ENCODE results near the gene TTC33.
"Not testable (repeated sequence)": the region's sequence is repeated elsewhere in the genome, so short reads cannot be mapped to it uniquely, and the experiment has no call there.

TTC33 gene

DNA sequence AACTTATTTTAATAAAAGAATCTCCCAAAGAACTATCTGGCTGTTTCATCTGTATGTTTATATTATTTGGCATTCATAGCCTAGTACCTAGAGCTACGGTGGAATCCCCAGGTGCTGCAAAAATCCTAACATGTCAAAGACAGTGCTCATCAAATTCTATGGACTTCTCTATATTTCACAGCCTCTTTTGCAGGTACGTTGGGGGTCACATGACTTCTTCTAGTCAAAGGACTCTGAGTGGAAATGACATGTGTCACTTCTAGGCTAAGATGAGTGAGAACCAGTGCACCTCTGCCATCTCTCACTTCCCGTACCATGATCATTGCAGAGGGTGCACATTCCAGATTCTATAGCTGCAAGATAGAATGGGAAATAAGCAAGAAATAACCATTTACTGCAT lies 148.6 kb downstream of the TTC33 start:
- no peak for DNase-seq (ENCODE audit: low read depth)

DNA sequence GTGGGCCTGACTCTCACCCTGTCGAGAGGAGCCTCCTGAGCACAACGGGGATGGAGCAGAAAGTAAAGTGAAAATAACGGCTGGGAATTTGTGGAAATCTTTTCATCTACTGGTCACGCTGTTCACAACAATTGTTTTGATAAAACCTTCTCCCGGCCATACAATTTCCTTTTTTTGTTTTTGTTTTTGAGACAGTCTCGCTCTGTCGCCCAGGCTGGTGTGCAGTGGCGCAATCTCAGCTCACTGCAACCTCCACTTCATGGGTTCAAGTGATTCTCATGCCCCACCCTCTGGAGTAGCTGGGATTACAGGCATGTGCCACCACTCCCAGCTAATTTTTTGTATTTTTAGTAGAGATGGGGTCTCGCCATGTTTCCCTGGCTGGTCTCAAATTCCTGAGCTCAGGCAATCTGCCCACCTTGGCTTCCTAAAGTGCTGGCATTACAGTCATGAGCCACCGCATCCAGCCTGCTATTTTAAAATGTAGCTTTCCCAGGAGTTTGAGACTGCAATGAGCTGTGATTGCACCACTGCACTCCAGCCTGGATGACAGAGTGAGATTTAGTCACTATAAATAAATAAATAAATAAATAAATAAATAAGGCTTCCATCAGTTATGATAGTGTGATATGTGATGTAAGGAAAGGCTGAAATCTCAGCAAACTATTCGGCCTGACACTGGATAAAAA lies 149.5 kb downstream of the TTC33 start:
- no peak for DNase-seq (ENCODE audit: low read depth)

DNA sequence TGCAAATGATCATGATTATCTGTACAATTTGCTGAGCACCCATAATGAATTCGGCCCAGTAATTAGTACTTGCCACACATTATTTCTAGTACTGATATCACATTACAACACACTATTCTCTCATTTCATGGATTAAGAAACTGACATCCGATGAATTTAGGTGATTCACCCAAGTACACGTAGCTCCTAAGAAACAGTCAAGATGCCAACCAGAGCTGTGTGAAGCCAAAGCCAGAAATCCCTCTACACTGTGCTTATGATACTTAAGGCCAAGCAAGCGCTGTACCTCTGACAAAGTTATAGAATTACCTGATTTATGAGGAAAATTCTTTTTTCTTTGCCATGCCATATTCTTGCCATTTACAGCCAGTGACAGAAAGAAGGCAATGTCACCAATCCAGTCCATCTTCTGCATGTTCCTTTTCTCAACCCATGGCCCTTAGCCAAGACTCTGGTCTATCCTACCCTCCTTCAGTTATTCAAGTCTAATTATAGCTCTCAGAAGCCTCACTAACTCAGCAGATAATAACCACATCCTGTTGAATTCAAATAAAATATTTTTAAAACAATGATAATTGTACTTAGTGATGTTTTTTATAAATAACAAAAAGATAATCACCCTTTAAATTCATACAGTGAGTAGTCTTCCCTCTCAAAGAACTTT lies 150.3 kb downstream of the TTC33 start:
- DNase-seq (ENCODE audit: low read depth) = no peak

DNA sequence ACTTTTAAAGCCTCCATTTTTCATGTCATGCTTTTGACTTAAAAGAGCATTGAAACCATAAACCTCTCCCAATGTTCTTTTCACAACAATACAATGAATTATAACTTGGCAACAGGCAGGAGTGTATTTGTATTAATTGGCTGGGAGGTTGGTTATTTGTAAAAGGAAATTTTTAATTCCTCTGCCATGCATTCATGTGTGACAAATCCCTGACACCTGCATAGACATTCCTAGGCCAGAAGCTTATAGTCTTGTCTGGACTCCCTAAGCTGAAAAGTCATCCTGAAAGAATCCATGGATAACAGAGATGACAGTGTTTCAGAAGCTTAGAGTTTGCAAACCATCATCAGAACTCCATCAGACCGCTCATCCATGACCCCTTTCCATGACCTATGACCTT lies 152.4 kb downstream of the TTC33 start:
- no peak for DNase-seq (ENCODE audit: low read depth)

DNA sequence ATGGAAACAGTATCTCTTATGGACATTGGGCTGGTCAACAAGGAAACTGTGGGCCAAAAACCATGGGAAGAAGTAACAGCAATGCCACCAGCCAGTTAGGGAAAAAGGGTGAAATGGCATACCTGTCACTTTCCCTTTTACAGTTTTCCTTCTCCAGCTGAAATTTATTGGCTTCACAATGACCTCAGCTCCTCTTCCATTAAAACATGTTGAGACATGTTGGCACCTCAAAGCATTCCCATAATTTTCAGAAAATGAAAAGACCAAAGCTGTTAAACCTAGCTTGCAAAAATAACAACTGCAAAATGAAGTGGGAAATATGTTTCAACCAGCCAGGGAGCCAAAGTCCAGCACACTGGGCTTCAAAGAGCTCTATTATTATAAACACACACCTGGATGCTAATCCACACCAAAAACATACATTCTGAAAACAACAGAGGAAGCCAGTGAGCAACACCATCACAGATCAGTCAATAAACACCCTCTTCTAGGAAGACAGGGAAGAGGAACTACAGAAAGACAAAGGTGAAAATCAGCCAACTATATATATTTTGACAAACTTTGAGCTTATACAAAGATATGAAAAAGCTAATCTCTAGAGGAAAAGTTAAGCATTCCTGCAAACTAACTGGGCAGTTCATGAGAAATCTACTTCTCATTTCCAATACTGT lies 154.4 kb downstream of the TTC33 start:
- no peak for DNase-seq (ENCODE audit: low read depth)

DNA sequence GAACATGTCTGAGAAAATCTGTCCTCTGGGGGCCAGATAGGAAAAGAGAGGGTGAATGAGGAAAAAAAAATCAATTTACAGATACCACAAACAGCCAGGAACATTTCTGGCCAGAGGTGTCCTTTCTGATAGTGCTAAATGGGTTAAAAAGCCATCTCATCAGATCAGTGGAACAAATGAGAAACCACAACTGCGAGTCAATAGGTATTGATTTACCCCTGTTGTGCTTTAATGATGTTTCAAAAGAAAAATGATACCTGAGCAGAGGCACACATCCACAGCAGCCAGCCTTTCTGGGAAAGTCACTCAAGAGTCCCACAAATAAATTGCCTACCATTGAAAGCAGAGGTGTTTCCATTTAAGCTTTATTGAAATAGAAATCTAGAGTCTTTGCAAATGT lies 155.4 kb downstream of the TTC33 start:
- no peak for DNase-seq (ENCODE audit: low read depth)

DNA sequence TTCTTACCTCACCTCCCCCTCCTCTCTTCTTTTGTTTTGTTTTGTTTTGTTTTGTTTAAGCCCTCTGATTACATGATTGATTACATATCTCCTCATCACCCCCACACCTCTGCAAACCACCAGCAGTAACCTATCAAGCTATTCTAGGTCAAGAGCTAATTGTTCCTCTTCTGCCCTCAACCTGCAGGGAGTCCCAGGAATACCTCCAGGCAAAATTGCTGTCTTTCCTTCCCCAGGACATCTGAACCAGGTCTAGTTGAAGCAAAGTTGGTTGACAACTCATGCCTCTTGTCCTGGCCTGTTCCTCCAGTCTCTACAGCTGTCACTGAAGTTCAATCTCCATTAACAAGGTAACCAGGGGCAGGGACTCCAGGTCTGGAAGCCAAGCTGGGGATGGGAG lies 156.1 kb downstream of the TTC33 start:
- DNase-seq (ENCODE audit: low read depth) = no peak

DNA sequence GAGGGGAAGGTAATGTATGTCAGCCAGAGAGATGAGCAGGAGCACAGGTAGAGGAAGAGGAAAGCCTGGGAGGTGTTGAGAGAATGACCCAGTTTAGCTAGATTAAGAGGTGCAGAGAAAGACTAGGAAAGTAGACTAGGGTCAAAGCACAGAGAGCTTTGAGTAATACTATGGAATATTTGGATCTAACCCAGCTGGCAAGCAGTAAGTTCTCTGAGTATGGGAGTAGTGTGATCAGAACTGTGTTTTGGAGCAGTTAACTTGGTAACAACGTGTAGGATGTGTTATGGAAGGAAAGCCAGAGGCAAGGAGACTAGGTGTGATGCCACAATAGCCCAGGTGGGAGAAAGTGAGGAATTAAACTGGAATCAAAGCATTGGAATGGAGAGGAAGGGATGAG lies 160.9 kb downstream of the TTC33 start:
- no peak for DNase-seq (ENCODE audit: low read depth)

DNA sequence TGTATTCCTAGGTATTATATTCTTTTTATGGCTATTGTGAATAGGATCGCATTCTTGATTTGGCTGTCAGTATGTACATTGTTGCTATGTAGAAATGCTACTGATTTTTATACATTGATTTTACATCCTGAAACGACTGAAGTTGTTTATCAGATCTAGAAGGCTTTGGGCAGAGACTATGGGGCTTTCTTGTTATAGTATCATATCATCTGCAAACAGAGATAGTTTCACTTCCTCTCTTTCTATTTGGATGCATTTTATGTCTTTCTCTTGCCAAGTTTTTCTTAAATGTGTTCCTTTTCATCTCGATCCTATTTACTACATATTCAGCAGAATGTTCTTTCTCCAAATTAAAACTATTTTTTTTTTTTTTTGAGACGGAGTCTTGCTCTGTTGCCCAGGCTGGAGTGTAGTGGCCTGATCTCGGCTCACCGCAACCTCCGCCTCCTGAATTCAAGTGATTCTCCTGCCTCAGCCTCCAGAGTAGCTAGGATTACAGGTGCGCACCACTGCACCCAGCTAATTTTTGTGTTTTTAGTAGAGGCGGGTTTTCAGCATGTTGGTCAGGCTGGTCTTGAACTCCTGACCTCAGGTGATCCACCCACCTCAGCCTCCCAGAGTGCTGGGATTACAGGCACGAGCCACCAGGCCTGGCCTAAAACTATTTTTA lies 163.9 kb downstream of the TTC33 start:
- not testable (repeated sequence) for DNase-seq (ENCODE audit: low read depth)

DNA sequence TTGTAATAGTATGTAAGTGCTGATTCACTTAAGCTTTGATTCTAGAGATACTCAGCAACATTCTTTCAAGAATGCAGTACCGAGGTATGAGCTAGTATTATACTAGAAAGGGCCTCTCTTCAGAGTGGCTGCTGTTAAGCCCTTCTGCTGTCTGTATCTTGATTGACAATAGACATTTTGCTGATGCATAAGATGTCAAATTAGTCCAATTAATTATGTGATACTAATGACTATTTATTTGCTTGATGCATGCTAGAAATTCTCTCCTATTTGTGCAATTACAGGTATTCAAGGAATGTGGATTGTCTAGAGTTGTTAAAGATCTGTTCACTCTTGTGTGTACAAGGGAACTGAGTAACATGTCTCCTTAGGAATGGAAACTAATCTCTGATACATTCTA lies 168.4 kb downstream of the TTC33 start:
- no peak for DNase-seq (ENCODE audit: low read depth)

DNA sequence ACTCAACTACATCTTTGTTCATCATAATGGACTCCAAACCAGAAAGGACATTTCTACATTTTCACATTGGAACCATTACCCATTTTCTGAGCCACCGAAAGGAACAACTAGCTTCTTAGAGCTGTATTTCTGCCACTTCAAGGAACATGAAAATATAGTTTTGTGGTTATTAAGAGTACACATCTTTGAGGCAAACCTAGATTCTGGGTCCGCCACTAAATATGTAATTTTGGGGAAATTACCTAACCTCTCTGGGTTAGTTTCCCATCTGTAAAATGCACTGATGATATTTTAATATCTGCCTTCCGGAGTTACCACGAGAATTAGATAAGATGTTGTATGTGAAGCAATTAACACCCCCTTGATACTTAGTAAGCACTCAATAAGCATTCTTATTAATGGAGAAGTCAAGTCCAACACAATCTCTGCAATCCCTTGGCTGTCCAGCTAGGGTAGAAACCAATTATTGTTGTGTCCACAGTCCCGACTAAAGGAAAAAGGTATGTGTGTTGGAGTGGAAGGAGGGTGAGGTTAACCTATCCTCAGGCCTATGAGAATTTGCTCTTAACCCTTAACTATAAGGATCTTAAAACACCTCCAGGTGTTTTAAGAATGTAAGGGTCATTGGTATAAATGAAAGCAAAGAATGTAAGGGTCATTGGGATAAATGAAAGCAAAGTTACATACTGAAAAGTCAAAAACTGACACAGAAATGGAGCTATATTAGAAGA lies 170.1 kb downstream of the TTC33 start:
- DNase-seq (ENCODE audit: low read depth) = no peak

DNA sequence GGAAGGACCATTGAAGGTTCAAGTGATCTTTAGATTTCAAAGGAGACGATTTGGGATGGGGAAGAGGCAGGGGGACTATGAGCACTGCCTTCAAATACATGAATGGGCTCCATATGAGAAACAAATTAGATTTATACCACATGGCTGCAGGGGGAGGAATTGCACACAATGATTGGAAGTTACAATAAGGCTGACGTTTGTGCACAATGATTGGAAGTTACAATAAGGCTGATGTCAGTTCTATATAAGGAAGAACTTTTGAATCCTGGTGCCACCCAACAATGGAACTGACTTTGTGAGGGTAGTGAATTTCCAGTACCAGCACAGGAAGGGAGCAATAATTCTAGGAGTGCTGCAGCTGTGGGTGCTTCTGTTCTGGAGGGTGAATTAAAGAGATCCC lies 171.7 kb downstream of the TTC33 start:
- DNase-seq (ENCODE audit: low read depth) = no peak

DNA sequence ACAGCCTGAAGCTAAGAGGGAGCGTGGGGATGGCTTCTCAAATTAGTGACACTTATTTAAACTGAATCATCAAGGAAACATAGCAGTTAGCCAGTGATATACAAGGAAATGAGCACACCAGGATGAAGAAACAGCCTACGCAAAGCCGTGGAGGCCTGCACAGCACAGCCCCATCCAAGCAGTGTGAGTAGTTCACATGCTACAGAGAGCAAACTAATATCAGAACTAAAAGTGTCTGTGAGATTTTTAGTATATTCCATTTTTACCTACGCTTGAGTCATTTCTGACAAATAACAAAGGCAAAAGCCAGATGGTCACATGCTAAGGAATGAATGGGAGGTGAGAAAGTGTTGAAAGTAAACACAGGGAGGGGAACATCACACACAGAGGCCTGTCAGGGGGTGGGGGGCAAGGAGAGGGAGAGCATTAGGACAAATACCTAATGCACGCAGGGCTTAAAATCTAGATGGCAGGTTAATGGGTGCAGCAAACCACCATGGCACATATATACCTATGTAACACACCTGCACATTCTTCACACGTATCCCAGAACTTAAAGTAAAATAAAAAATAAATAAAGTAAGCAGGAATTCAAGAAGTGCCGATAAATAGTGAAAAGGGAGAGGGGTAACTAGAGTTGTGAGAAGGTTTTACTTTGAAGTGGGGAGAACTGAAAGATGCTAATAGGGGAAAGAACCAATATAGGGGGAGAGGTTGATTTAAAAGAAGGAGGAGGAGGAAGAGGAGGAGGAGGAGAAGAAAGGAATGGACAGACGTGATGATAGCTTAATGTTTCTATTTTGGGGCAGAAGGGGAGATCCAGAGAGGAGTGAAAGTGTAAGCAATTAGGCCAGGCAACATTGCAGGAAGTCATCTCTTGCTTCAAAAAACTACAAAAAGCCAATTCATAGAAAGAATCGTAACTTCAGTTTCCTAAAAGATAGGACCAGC lies 177.0 kb downstream of the TTC33 start:
- no peak for DNase-seq (ENCODE audit: low read depth)

DNA sequence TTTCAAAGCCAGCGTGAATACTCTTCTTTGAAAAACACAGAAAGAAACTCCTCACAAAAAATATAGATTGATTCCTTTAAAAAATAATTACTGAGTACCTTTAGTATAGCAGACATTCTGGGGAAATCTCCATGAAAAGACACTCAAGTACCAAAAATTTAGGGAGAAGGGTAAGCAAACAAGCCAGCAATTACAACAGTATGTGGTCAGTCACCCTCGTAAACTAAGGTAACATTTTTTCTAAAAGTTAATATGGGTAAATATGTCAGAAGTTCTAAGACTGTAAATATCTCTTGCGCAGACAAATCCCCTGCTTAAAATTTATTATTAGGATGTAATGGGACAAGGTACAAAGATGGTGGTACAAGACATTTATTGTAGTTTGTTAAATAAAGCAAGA lies 178.0 kb downstream of the TTC33 start:
- DNase-seq (ENCODE audit: low read depth) = no peak

DNA sequence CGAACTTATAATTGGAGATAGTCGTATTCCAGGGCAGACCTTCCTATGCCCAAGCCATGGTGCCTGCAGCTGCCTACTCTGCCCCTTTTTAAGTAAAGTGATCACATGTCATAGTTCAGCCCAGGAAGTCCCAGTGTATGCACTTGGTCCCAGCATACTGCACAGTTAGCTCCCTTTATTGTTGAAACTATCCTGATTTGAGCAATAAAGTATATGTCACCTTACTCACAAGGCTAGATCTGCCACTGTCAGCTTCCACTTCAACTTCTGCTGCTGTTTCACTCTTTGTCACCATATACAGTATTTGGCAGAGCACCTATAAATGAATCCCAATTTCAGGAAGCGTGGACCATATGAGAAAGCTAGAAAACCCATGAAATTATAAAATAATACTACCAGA lies 179.8 kb downstream of the TTC33 start:
- DNase-seq (ENCODE audit: low read depth) = no peak

DNA sequence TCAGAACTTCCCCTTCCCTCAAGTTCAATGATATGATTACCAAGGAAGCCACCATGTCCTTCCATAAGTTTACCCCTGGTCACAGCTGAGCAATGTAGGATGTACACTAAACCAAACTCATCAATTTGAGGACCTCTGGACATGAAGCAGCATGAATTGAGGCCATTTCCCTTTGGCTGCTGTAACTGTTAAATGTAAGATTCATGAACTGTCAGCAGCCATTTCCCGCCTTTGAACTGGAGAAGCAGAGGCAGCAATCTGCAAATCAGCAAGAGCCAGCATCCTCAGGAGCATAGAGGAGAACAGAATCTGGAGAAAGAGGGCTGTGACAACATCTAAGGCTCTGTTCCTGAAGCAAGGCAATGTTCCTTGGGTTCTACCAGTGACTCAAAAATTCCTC lies 180.3 kb downstream of the TTC33 start:
- no peak for DNase-seq (ENCODE audit: low read depth)

DNA sequence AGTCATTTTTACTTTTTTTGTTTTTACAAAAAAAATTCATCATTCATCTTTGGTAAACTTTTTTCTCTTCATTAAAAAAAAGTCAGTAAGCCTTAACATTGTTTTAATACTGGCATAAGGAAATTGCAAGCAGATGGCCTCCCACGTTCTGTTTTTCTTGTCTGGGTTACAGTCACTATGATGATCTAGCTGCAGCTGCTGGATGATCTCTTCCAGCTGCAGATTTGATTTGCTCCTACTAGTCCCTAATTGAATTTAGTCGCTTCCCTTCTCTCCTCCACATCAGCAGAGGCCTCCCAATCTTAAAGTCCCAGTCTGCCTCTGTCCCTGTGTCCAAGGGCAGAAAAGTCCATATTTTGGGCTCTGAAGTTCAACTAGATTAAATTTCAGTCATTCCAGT lies 182.8 kb downstream of the TTC33 start:
- DNase-seq (ENCODE audit: low read depth) = no peak

DNA sequence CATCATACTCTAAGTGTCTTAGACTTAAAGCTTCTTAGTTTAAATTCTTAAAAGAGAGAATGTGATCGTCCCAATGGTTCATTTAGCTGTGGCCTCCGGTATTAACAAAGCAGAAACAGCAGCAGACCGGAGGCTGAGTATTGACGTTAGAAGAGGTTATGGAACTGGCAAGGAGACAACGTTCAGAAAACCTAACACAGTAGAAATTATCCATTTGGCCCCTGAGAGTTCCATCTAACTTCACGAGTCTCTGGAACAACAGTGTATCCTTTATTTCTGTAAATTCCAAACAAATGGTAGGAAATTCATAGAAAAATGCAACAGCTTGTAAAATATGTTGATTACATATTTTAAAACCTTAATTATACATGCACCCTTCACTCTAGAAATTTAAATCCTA lies 183.4 kb downstream of the TTC33 start:
- no peak for DNase-seq (ENCODE audit: low read depth)

DNA sequence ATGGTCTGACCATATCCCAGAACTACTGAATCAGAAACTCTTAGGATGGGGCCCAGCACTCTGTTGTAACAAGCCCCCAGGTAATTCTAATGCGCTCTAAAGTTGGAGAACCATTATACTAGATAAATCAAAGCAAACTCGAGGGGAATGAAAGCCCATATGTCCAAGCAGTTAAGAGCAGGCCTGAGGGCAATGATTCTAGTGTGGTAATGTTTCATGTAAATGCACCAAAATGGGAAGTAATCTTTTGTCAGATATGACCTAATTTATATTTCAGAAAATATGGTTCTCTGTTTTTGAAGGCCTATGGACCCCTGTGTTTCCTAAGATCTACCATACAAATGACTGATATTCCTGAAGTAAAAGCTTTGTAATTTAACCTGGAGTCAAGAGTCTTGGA lies 184.0 kb downstream of the TTC33 start:
- DNase-seq (ENCODE audit: low read depth) = no peak

DNA sequence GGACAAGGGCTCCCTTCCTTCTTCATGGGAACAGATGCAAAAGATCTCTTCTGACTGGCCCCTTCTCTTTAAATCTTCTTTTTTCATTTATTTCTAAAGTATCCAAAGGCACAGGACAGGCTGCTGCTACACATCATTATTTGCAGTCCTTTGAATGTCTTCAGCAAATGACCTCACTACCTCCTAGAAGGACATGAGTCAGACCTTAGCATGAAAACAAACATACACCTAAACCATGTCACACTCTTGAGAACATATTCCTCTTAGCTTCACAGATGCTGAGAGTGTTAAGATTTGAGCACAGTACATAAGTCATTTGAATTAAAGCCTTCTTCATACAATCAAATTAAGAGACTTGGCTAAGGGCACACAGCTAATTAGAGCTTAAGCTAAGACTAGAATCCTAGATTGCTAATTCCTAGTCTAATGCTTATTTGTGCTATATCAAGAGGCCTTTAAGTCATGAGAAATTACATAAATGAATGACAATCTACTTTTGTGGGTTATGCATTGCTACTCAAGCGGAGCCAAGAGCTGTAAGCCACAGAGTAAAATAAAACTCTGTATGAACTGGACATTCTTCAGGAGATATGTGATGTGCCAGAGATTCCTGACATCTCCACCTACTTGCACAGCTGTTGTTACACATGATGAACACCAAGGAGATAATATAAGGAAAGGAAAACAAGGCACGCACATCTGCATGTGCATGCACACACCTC lies 185.2 kb downstream of the TTC33 start:
- no peak for DNase-seq (ENCODE audit: low read depth)

Measured in activated T-cell treated with anti-CD3 and anti-CD28 coated beads for 1 hour (primary cell).